Measurements from ENCODE around the gene CRYAA. TPM values are rescaled to one million over a fixed set of nuclear protein-coding genes. Genes with fewer than 3 reads are reported as not detected.

The CRYAA gene
- total and polyA plus RNA-seq, 2 of the 8 experiments (the other 6 are each of a cell fraction or from before 2014, with no cell fraction given): not detected

- no peak for TF ChIP-seq JUN (IDR thresholded peaks at IDR 0.05; ENCODE audit: low read depth, low read length)
- TF ChIP-seq RNF2 (IDR thresholded peaks at IDR 0.05; ENCODE audit: borderline replicate concordance, low read depth, low read length, missing control alignments, poor library complexity, severe bottlenecking): no peak
- TF ChIP-seq CEBPB (IDR thresholded peaks at IDR 0.05; ENCODE audit: low read depth, low read length): no peak
- TF ChIP-seq TAF1 (IDR thresholded peaks at IDR 0.05; ENCODE audit: low read depth, low read length): no peak
- TF ChIP-seq SUZ12 (IDR thresholded peaks at IDR 0.05; ENCODE audit: low read length): no peak
- TF ChIP-seq POLR2A (IDR thresholded peaks at IDR 0.05; ENCODE audit: control extremely low read depth in 1 of 2, low read depth in 2 of 2, low read length in 2 of 2): no peak
- TF ChIP-seq SIN3A (conservative IDR thresholded peaks at IDR 0.05 in 1 of 2, IDR thresholded peaks at IDR 0.05 in 1 of 2; ENCODE audit: low read depth in 1 of 2, low read length in 2 of 2): no peak
- TF ChIP-seq SIX5 (IDR thresholded peaks at IDR 0.05; ENCODE audit: low read depth, low read length): no peak
- TF ChIP-seq HDAC6 (IDR thresholded peaks at IDR 0.05; ENCODE audit: low read depth, low read length): no peak
- H2AK5ac ChIP-seq (ENCODE audit: low read depth, low read length): no peak overlapping the region
- FAIRE-seq: no peak
These were observed 28.0 kb downstream of the CRYAA start for GRCh38 chr21:43196826-43197225.

More at GRCh38 chr21:43196826-43197225, 28.0 kb downstream of the CRYAA start:
- Histone ChIP-seq H3K36me3 (ENCODE audit: control insufficient read depth in 2 of 4, insufficient read depth in 4 of 4, low read length in 3 of 4) (no peaks in the 10 kb centered on the region), H4K20me1 (replicated peaks in 1 of 2; ENCODE audit: control insufficient read depth in 1 of 2, insufficient read depth in 2 of 2, low read length in 2 of 2) (no peaks in the 10 kb centered on the region), H3K56ac (replicated peaks; ENCODE audit: insufficient read length, low read depth, low read length) (no peak overlapping the region), H3K23ac (ENCODE audit: insufficient read length) (no peak overlapping the region), H3K9me3 (ENCODE audit: insufficient read depth in 2 of 2, low read depth in 1 of 2, low read length in 1 of 2) (peaks cover 2 to 4% of the 10 kb centered on the region in 2 experiments; a peak in 1 of 4 replicates), H3K4me2 (ENCODE audit: insufficient read depth in 1 of 2, low read depth in 2 of 2, low read length in 2 of 2) (no peak overlapping the region), H3K18ac (ENCODE audit: extremely low read depth, low read length) (no peak overlapping the region), H2BK15ac (ENCODE audit: low read length) (no peak overlapping the region), H4K8ac (ENCODE audit: extremely low read depth, insufficient read depth, low read length) (no peak overlapping the region; the same call in 1 of the 2 replicates), H3K4me3 (ENCODE audit: extremely low read depth in 1 of 4, insufficient read depth in 2 of 4, low read depth in 3 of 4, low read length in 4 of 4) (no peak overlapping the region), H3K27ac (ENCODE audit: low read depth, low read length) (no peak overlapping the region), H2BK20ac (ENCODE audit: low read length) (no peak overlapping the region), H3K9ac (replicated peaks in 1 of 4; ENCODE audit: extremely low read depth in 1 of 4, low read depth in 3 of 4, low read length in 3 of 4) (no peak overlapping the region), H3K4me1 (replicated peaks in 1 of 4; ENCODE audit: control insufficient read depth in 3 of 4, insufficient read depth in 4 of 4, low read length in 3 of 4) (peaks cover 0 to 5% (median 0%) of the 10 kb centered on the region in 4 experiments; a peak in 1 of 7 replicates), H3K79me1 (ENCODE audit: low read depth, low read length) (no peaks in the 10 kb centered on the region), H3K79me2 (ENCODE audit: control insufficient read depth in 1 of 2, insufficient read depth in 2 of 2, low read length in 2 of 2) (no peaks in the 10 kb centered on the region), H3K14ac (ENCODE audit: insufficient read length) (no peak overlapping the region), H4K5ac (ENCODE audit: insufficient read length, low read depth, low read length) (no peak overlapping the region), H2BK120ac (replicated peaks; ENCODE audit: low read depth, low read length) (no peak overlapping the region), H3K4ac (replicated peaks; ENCODE audit: insufficient read length, low read depth, low read length) (no peak overlapping the region), H2BK5ac (ENCODE audit: low read depth, low read length) (no peak overlapping the region), H2AFZ (ENCODE audit: low read length) (no peak overlapping the region), H4K91ac (replicated peaks; ENCODE audit: insufficient read length, low read length) (no peak overlapping the region), H3K27me3 (replicated peaks in 1 of 4; ENCODE audit: control insufficient read depth in 3 of 4, extremely low read depth in 1 of 4, insufficient read depth in 3 of 4, low read length in 3 of 4) (no peaks in the 10 kb centered on the region), H2BK12ac (ENCODE audit: low read depth, low read length) (no peak overlapping the region), H3K23me2 (ENCODE audit: low read depth, low read length) (peaks cover 4% of the 10 kb centered on the region; the same call in 1 of the 2 replicates)
- ChIA-PET CTCF (ENCODE audit: partially characterized antibody) (interaction anchor here (0.6 kb wide), 1 partner anchor 146 kb away, joined by 3 read pairs; no protein-coding TSS in a partner anchor), POLR2A (ENCODE audit: partially characterized antibody) (no interaction called here)
- DNase-seq (ENCODE audit: low read depth in 1 of 2, low spot score in 2 of 2): no peak
- 83% methylated on average over 6 of the region's 6 CpGs; no CpG with 5 or more reads in 1 of the 2 experiments for WGBS, 2 experiments (ENCODE audit: extremely low coverage in 1 of 2, insufficient coverage in 1 of 2, insufficient read length in 1 of 2, insufficient replicate concordance in 2 of 2, low coverage in 1 of 2, low lambda C conversion rate in 2 of 2, missing lambda C conversion rate in 1 of 2)
